ENCODE measurements around the gene SLC9A5. TPM values are rescaled to one million over a fixed set of nuclear protein-coding genes. Genes with fewer than 3 reads are reported as not detected.

The SLC9A5 gene
- total and polyA plus RNA-seq, 2 experiments from 2014 or later, result 4.5 to 5.4 TPM

DNA sequence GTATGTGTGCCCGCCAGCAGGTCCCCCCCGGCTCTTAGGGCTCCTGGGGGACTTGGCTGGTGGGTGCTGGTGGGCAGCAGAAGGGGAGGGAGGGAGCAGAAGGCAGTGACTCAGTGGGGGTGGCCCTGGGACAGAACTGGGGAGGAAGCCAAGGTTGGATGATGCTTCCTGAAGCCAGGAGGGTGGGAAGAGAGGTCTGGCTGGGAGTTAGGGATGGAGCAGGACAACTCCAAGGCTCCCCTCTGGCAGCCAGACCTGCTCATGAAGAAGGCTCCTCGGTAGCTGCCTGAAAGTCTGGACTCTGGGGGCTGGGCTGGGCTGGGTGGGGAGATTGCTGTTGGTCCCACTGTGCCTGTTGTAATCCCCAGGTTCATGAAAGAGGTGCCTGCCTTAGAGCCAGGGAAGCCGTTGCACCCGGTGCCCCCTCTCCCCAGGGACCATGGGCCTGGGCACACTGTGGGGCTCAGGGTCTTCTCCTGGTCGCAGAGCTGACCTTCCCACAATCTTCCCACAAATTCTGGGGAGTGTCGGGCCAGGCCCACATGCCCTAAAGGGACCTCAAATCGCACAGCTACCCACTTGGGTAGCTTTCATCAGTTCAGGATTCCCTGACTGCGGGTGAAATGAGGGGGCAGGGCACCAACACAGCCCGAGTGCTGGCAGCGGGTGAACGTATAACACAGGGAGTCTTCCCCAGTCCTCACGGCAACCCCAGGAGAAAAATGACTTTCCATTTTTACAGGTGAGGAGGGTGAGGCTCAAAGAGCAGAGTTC is 29.4 kb downstream of the SLC9A5 start:
- peak overlapping the region; percentile 60 for H3K4me3 ChIP-seq
- no peak overlapping the region for H3K27ac Mint-ChIP-seq
- H3K27ac ChIP-seq (ENCODE audit: low read depth), result no peak overlapping the region
- H3K4me1 Mint-ChIP-seq, result peaks cover 2% of the 10 kb centered on the region; the same call in 2 of the 3 replicates
- peak overlapping the region; percentile 85 for H2AFZ ChIP-seq
- no peaks in the 10 kb centered on the region for H3K9me2 ChIP-seq (ENCODE audit: insufficient read depth)
- ATAC-seq (no peak), DNase-seq (ENCODE audit: low spot score) (peak; percentile 80)
- peaks cover 6% of the 10 kb centered on the region for H3K27me3 Mint-ChIP-seq (ENCODE audit: insufficient read depth, low read depth, poor library complexity)
- H3K36me3 Mint-ChIP-seq (ENCODE audit: low read depth), result peaks cover 5% of the 10 kb centered on the region; the same call in 2 of the 3 replicates
- peak overlapping the region; percentile 87 for H3K4me2 ChIP-seq
- H3K4me3 Mint-ChIP-seq, result peak overlapping the region; percentile 80
- TF ChIP-seq POLR2AphosphoS5 (IDR thresholded peaks at IDR 0.05; ENCODE audit: low read depth) (no peak), EZH2phosphoT487 (IDR thresholded peaks at IDR 0.05; ENCODE audit: unreplicated experiment) (no peak), CTCF (conservative IDR thresholded peaks at IDR 0.05; ENCODE audit: low read depth in 2 of 2) (no peak), NANOG (IDR thresholded peaks at IDR 0.05; ENCODE audit: borderline replicate concordance) (no peak), ETS1 (IDR thresholded peaks at IDR 0.05) (no peak), CREB1 (CRISPR knock-in tag; IDR thresholded peaks at IDR 0.05; ENCODE audit: low read depth) (no peak), JUNB (IDR thresholded peaks at IDR 0.05; ENCODE audit: unreplicated experiment) (no peak), STAT1 (IDR thresholded peaks at IDR 0.05; ENCODE audit: unreplicated experiment) (no peak), EZH2 (IDR thresholded peaks at IDR 0.05; ENCODE audit: low read depth, unreplicated experiment) (no peak)
- TF ChIP-seq, protein P1, sequence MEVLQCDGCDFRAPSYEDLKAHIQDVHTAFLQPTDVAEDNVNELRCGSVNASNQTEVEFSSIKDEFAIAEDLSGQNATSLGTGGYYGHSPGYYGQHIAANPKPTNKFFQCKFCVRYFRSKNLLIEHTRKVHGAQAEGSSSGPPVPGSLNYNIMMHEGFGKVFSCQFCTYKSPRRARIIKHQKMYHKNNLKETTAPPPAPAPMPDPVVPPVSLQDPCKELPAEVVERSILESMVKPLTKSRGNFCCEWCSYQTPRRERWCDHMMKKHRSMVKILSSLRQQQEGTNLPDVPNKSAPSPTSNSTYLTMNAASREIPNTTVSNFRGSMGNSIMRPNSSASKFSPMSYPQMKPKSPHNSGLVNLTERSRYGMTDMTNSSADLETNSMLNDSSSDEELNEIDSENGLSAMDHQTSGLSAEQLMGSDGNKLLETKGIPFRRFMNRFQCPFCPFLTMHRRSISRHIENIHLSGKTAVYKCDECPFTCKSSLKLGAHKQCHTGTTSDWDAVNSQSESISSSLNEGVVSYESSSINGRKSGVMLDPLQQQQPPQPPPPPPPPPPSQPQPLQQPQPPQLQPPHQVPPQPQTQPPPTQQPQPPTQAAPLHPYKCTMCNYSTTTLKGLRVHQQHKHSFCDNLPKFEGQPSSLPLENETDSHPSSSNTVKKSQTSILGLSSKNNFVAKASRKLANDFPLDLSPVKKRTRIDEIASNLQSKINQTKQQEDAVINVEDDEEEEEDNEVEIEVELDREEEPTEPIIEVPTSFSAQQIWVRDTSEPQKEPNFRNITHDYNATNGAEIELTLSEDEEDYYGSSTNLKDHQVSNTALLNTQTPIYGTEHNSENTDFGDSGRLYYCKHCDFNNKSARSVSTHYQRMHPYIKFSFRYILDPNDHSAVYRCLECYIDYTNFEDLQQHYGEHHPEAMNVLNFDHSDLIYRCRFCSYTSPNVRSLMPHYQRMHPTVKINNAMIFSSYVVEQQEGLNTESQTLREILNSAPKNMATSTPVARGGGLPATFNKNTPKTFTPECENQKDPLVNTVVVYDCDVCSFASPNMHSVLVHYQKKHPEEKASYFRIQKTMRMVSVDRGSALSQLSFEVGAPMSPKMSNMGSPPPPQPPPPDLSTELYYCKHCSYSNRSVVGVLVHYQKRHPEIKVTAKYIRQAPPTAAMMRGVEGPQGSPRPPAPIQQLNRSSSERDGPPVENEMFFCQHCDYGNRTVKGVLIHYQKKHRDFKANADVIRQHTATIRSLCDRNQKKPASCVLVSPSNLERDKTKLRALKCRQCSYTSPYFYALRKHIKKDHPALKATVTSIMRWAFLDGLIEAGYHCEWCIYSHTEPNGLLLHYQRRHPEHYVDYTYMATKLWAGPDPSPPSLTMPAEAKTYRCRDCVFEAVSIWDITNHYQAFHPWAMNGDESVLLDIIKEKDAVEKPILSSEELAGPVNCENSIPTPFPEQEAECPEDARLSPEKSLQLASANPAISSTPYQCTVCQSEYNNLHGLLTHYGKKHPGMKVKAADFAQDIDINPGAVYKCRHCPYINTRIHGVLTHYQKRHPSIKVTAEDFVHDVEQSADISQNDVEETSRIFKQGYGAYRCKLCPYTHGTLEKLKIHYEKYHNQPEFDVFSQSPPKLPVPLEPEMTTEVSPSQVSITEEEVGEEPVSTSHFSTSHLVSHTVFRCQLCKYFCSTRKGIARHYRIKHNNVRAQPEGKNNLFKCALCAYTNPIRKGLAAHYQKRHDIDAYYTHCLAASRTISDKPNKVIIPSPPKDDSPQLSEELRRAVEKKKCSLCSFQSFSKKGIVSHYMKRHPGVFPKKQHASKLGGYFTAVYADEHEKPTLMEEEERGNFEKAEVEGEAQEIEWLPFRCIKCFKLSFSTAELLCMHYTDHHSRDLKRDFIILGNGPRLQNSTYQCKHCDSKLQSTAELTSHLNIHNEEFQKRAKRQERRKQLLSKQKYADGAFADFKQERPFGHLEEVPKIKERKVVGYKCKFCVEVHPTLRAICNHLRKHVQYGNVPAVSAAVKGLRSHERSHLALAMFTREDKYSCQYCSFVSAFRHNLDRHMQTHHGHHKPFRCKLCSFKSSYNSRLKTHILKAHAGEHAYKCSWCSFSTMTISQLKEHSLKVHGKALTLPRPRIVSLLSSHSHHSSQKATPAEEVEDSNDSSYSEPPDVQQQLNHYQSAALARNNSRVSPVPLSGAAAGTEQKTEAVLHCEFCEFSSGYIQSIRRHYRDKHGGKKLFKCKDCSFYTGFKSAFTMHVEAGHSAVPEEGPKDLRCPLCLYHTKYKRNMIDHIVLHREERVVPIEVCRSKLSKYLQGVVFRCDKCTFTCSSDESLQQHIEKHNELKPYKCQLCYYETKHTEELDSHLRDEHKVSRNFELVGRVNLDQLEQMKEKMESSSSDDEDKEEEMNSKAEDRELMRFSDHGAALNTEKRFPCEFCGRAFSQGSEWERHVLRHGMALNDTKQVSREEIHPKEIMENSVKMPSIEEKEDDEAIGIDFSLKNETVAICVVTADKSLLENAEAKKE (CRISPR knock-in tag; IDR thresholded peaks at IDR 0.05), result no peak
- no peaks in the 10 kb centered on the region for H3K79me2 ChIP-seq (replicated peaks; ENCODE audit: insufficient read depth)
- H3K27me3 ChIP-seq (ENCODE audit: insufficient read depth), result peaks cover 13% of the 10 kb centered on the region
- H3K36me3 ChIP-seq (ENCODE audit: insufficient read depth), result no peaks in the 10 kb centered on the region
- H3F3A ChIP-seq (replicated peaks; ENCODE audit: low read depth), result no peaks in the 10 kb centered on the region
- no peaks in the 10 kb centered on the region for H3K9me3 Mint-ChIP-seq
- peaks cover 5% of the 10 kb centered on the region; the same call in 1 of the 2 replicates for H3K4me1 ChIP-seq (ENCODE audit: insufficient read depth)
- no peaks in the 10 kb centered on the region for H4K20me1 ChIP-seq (replicated peaks; ENCODE audit: insufficient read depth)
